ENCODE measurements around the gene TRAF1.
A peak's percentile ranks its signal among the peaks of the same experiment; 100 is the strongest.

The TRAF1 gene

GRCh38 chr9:120941046-120941770 lies 14.6 kb upstream of the TRAF1 start:
- no peak for DNase-seq (ENCODE audit: low read depth)

DNA sequence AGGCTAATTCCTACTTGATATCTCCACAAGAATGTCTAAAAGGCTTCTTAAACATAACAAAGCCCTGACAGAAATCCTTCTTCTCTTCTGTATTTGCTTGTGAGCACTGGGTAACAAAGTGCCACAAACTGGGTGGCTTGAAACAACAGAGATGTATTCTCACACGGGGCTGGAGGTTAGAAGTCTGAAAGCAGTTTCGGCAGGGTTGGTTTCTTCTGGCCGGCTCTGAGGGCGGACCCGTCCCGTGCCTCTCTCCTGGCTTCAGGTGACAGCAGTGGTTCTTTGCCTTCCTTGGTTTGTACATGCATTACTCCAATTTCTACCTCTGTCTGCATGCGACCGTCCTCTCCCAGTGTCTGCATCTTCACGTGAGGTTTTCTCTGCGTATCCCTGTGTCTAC lies 14.0 kb upstream of the TRAF1 start:
- DNase-seq (ENCODE audit: low read depth): no peak

- DNase-seq (ENCODE audit: low read depth): no peak
Observed at GRCh38 chr9:120938851-120939250, 12.3 kb upstream of the TRAF1 start.

DNA sequence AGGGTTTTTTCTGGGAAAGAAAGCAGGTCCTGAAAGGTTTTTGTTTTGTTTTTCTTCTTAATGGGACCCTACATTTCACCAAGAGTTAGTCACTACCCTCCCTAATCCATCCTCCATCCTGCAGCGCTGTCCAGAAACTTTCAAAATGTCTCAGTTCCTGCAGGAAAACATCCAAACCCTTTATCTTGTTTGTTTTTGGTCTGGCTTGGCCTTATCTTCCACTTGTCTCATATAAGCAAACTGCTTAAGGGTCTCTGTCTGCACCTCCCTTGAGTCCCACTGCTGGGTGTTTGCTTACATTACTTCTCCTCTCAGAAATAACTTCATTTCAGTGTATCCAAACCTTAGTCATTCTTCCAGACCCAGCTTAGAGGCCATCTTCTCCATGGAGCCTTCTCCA lies 11.0 kb upstream of the TRAF1 start:
- peak; percentile 50 for DNase-seq (ENCODE audit: low read depth)

DNA sequence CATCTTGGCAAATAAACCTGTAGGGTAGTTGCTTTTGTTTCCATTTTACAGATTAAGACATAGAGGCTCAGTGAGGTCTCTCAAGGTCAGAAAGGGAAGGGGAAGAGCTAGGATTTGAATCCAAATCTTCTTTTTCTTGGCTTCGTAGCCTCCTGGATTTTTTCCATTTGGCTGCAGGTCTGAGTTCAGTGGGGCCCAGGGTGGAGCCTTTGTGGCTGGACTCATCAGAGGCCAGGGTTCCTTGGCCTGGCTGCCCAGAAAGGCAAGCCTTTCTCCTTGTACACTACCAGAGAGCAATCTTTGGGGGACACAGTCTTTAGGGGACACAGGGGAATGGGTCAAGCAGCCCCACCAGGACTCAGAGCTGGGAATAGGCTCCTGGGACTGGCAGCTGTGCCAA lies 10.5 kb upstream of the TRAF1 start:
- DNase-seq (ENCODE audit: low read depth): peak; percentile 59

GRCh38 chr9:120936764-120937122 lies 10.1 kb upstream of the TRAF1 start:
- no peak for DNase-seq (ENCODE audit: low read depth)

- peak; percentile 96 for DNase-seq (ENCODE audit: low read depth)
Observed at GRCh38 chr9:120936011-120936763, 9.6 kb upstream of the TRAF1 start.

GRCh38 chr9:120935383-120935857 lies 8.8 kb upstream of the TRAF1 start:
- DNase-seq (ENCODE audit: low read depth): peak; percentile 65

- DNase-seq (ENCODE audit: low read depth): no peak
Observed at GRCh38 chr9:120934281-120934680, 7.7 kb upstream of the TRAF1 start.

GRCh38 chr9:120933310-120934055 lies 6.9 kb upstream of the TRAF1 start:
- no peak for DNase-seq (ENCODE audit: low read depth)

- no peak for DNase-seq (ENCODE audit: low read depth)
Observed at GRCh38 chr9:120932086-120932823, 5.7 kb upstream of the TRAF1 start.

DNA sequence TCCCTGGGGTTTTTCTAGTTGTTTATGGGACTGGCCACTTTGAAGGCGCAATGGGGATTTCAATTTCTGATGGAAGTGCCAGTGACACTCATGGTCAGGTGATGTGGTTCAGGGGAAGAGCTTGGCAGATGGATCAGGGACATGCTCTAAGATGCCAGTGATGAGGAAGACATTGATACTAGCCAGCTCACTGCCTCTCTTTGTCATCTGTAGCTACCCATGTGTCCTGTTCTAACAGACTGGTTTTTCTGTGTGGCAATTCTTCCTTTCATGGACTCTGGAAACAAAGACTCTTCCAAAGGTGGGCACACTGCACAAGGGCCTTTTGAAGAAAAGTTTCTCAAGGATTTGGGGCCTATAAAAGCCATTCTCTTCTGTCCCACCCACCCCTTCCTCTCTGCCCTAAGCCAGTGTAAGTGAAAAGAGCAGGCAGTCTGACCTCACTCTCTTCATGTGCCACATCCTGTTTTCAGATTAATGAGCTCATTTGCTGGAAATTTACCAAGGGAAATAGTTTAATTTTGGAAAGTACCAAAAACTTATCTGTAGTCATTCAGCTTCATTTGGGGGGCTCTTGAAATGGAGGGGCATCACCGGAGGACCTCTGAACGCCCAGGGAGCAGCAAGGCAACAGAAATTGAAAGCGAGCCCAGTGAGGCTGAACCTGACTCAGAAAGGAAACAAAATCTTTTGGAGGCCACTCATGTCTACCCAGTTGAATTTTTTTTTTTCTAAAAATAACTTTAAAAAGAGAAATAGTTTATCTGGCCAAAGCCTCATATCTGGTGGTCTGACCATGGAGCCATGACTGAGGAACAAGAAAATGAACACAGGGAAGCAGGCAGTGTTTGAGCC lies 4.9 kb upstream of the TRAF1 start:
- DNase-seq (ENCODE audit: low read depth): peak; percentile 63

DNA sequence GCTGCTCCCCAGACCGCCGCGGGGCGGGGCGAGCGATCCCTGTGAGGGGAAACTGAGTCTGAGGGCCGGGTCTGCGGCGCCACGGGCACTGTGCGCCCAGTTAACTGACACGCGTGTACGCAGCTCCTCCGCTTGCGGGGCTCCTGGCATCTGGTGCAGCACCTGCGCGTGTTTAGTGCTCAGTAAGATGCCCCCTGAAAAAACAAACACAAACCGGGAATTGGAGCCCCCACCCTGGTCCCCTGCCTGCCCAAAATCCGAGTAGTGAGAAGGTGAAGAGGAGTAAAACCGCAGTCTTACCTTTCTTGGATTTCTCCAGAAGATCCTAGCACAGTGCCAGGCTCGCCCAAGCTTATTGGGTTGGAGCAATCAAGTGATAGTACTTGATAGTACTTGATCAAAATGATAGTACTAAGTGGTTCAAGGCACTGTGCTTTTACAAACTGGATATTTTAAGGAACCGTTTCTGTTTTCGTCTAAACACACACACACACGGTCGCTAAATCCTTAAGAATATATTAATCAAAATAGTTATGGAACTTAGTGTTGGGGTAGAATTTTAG lies 2.7 kb upstream of the TRAF1 start:
- no peak for DNase-seq (ENCODE audit: low read depth)

- DNase-seq (ENCODE audit: low read depth): no peak
Observed at GRCh38 chr9:120928483-120929228, 2.1 kb upstream of the TRAF1 start.

DNA sequence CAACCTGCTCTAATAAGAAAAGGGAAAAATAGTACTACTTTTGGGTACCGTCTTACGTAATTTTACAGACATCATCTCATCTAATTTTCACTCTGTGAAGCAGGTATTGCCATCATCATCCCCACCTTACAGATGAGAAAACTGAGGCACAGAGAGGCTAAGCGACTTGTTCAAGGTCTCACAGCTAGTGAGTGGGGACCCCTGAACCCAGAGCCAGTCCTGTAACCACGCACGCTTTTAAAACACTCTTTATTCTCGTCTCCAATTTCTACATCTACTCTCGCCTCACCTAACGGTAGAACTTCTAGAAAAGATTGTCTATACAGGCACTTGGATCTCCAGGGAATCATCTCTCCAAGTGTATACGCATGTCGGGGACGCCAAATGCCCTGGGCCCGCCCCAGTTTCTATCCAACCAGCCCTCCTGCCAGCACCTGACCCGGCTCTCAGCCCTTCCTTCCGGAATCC lies 1.5 kb upstream of the TRAF1 start:
- DNase-seq (ENCODE audit: low read depth): no peak

DNA sequence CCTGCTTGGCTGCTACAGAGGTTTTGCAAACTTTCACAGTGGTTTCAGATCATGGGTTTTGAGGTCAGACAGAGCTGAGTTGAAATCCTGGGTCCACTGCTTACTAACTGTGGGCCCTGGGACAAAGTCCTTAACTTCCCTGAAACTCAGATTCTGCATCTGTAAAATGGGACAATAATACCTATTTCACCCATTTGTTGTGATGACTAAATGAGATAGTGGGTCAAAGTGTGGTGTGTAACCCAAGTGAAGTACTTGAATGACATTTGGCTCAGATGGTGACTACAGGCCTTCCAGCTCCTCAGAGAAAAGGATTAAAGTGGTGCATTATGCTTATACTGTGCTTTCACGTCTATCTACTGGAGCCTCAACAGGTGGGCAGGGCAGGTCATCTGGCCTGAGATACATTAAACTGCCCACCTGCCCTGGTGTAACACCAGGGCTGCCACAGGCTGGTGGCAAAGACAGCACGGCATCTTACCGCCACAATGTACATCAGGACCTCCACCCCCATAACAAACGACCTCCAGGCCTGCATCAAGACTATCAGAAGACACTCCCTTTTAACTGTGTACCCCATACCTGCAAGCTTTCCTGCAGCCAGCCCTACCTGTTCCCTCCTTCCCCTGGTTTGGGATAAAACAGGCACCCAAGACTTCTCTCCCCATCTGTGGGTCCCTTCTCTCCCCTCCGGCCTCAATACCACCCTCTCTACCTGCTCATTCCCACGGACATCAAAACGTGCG lies 846 bp upstream of the TRAF1 start:
- DNase-seq (ENCODE audit: low read depth): no peak

DNA sequence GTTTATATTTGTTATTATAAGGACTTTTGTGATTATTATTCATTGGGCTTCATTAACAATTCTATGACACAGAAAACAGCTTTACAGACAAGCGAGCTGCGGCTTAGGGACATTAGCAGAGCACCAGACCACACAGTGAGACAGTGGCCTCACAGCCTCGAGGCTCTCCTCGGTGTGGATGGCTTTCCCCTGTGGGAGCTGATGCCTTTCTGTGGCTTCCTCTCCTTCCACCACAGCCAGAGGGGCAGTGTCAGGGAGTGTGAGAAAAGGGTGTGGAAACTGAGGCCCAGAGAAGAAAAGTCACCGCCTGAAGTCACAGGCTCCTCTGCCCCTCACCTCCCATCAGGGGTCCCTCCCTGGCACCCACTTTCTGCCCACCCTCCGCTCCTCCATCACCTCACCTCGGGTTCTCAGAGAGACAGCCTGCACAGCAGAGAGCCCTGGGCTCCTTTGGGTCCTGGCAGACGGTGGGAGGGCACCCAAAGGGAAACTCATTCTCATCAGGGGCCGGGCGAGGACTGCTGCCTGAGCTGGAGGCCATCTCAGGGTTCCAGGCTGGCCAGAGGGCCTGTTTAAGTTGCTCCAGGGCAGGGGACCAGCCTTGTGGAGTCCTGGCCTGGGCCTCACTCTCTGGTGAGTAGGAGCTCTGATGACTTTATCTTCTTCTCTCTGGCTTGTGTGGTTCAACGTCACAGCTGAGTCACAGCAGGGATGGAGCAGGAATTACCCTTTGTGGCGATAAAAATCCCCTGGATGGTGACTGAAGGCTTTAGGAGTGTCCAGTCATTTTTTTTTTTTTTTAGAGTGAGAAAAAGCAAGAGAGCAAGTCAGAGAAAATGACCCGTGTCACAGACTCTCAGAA lies 830 bp downstream of the TRAF1 start:
- peak; percentile 87 for DNase-seq (ENCODE audit: low read depth)

Data from stromal cell of bone marrow (primary cell).